GM21390 (cell line): ENCODE measurements around the gene LCNL1.

ENCODE experiments used
- ATAC-seq: cut with Tn5 transposase; IDR thresholded peaks from one replicate; pipeline ENCODE4 v1.9.1; 2021; ENCODE audit not compliant: unreplicated experiment

Gene LCNL1

DNA sequence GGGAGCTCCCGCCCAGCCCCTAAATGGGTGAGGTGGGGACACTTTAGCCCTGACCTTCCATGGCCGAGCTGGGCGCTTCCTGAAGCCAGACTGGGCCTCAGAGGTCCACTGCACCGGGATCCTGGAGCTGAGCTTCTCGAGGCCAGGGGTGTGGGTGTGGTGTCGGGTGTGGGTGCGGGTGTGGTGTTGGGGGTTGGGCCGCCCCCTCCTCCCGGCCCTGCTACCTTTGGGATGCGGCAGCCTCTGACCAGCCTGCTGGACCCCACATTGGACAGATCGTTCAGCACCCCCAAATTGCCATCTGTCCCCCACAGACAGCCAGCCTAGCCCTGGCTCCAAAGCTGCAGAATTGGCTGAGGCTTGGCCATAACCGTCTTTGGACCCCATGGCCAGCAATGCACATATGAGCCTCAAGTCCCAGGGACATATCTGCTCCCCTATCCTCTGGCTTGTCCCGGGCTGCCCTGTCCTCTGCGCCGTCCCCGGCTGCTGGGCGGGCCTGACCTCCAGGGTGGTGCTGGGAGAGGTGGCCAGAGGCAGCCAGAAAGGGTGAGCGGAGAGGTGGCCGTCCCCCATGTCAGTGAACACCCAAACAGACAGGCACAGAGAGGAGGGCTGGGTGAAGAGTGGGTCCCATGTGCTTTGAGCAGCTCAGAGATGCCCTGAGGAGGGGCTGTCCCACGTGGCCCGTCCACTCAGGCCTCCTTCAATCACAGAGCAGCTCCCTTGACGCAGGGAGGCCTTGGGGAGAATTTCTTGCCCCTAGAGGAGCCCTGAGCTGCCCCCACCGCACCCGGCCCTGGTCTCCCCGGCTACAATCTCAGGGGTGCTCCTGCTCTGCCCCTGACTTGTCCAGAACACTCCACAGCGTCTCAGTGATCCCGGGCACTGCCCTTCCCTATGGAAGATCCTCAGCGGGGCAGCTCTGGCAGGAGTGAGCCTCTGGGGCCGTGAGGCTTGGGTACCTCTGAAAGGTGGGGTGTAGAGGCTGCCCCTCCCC is 8.9 kb upstream of the LCNL1 start:
- ATAC-seq, result no peak

DNA sequence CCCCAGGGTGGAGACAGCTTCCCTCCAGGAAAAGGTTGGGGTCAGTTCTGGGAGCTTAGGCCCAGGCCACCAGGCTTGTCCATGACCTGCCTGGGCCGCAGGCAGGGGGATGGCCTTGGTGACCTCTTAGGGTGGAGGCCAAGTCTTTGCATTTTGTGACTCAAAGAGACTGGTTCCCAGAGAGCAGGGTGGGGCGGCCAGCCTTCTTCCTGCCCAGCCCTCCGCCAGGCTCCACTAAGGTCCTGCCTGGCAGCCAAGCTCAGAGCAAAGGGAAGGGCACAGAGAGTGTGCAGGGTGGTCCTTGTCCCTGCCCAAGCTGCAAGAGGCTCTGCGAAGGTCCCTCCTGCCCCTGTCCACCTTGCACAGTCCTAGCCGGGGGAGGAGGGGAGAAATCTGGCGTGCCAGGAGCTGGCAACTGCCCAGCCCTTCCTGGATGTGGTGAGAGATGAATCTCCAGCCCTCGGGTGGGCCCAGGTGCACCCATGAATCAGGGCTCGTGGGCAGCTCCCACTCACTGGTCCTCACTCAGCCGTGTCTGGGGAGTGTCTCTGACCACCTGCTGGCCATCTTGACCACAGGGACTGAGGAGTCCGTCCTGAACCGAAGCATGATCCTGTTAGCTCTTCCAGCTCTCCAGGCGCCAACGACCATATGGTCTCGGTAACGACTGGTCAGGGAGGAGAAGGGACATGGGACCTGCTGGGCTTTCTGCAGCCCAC is 7.8 kb upstream of the LCNL1 start:
- no peak for ATAC-seq

- ATAC-seq, result no peak
Measured at GRCh38 chr9:136975644-136976043, 7.1 kb upstream of the LCNL1 start.

DNA sequence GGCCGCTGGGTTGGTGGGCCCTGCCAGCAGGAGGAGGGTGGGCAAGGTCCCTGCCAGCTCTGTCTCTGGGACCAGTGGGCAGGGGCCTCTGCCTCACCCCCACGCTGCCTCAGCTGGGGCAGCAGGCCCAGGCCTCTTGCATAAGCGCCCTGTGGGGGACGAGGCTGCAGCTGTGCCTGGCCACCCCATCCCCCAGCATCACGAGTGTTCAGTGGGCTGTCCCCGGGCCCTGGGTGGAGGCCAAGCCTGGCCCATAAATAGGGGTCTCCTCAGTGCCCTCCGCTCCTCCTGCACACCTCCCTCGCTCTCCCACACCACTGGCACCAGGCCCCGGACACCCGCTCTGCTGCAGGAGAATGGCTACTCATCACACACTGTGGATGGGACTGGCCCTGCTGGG is 5.6 kb upstream of the LCNL1 start, which contains the start of gene PTGDS:
Gene PTGDS, plus strand, starts transcription at position 282 of the 400 bp plus-strand sequence. Its CDS starts 75 bp downstream, at position 357.
- no peak for ATAC-seq

GRCh38 chr9:136977649-136978072 is 5.1 kb upstream of the LCNL1 start:
- ATAC-seq, result no peak

DNA sequence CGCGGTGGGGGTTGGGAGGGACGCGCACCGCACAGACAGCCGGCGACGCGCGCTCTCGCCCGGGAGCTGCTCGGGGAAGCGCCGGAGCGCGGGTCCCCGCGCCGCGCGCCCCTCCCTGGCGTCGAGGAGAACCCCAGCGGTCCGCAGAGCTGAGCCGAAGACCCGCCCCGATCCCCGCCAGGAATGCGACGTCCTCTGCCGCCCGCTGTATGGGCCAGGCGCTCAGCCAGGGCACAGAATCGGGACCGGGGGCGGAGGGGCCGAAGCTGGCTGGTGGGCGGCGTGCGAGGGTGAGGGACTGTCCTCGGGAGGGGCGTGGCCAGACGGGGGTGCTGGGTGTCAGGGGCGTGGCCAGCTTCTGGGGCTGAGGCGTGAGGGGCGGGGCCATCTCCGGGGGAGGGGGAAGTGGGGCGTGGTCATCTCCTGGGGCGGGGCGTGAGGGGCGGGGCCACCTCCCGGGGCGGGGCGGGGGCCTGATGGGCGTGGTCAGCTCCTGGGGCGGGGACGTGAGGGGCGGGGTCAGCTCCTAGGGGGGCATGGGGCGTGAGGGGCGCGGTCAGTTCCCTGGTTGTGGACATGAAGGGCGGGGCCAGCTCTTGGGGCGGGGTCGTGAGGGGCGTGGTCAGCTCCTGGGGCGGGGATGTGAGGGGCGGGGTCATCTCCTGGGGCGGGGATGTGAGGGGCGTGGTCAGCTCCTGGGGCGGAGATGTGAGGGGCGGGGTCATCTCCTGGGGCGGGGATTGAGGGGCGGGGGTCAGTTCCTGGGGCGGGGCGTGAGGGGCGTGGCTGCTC is 4.5 kb upstream of the LCNL1 start:
- no peak for ATAC-seq

DNA sequence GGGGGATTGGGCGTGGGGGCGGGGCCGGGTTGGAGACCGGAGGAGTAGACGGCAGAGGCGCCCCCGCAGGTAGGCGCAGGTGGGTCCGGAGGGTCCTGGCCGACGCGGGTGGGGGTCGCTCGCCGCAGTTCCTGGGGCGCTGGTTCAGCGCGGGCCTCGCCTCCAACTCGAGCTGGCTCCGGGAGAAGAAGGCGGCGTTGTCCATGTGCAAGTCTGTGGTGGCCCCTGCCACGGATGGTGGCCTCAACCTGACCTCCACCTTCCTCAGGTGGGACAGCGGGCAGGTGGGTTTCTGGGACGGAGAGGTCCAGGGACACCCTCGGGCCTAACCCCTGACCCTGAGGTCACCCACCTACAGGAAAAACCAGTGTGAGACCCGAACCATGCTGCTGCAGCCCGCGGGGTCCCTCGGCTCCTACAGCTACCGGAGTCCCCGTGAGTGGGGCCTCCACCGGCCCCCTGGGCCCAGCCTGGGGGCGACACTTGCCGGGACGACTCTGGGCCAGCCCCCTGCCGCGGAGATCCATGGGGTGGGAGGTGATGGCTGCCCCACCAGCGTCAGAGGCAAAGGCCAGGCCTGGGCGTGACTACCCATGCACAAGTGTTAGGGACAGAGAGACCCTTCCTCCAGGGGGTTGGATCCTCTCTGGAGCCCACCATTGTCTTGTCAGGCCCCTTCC is 3.8 kb upstream of the LCNL1 start:
- ATAC-seq, result no peak

- no peak for ATAC-seq
Measured at GRCh38 chr9:136979769-136980587, 2.8 kb upstream of the LCNL1 start.

DNA sequence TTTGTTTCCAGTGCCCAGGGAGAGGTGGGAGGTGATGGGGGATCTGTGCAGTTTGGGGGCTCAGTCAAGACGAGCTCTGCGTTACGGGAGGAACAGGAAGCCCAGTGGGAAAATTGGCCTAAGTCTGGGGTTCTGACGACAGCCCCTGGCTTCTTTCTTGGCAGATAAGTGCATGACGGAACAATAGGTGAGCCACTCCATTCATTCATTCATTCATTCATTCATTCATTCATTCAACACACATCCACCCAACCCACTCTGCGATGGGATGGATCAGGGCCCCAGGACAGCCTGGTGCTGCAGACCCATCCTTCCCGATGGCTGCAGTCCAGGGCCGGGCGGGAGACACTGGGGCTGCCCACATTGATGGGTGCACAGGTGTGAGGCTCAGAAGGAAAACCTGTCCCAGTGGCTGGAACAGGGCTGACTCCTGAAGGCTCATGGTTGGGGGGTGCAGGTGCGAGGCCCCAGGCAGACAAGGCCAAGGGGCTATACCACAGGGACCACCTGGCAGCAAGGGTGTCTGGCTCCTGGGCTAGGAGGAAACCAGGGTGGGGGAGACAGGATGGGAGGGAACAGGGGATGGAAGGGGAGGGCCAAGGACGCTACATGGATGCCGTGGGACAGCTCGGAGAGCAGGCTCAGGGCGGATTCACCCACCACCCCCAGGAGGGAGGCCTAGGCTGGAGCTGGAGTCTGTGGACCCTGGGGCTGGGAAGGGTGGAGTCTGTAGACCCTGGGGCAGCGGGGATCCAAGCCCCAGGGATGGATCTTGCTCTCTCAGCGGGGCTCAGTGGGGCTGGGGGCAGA is 1.9 kb upstream of the LCNL1 start:
- no peak for ATAC-seq

DNA sequence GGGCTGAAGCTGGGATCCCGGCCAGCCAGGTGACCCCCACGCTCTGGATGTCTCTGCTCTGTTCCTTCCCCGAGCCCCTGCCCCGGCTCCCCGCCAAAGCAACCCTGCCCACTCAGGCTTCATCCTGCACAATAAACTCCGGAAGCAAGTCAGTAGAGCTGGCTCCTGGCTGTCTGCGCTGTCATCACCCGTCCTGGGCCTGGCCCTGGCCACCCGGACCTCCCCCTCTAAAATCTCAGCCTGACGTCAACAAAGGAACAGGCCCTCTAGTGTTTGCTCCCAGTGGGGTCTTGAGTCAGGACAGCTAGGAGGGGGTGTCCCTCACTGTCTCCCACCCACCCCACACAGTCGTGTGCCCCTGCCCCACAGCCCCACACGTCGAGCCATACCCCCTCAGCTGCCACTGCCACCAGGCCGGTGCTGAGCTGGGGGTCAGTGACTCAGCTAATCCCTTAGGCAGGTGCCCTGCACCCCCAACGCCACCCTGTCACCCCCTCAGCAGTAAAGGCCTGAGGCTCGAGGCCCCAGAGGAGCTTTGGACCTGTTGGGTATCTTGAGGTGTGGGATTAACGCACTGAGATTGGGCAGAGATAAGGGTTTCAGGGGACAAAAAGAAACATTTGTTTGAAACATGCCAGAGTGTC is 1.1 kb upstream of the LCNL1 start:
- no peak for ATAC-seq

DNA sequence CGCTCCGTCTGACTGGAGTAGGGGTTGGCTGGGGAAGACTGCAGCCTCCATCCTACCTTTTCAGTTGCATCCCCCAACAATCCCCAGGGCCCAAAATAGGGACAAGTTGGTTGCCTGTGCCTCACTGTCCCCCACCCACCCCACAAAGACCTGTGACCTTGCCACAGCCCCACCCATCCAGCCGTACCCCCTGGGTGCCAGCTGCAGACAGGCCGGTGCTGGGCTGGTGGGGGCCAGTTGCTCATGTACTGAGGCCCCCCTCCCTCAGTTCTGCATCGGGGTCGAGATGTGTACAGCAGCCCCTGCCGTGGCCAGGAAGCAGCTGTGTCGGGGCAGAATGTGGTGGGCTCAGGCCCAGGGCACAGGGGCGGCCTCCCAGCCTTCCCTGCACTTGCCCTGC is 374 bp downstream of the LCNL1 start:
- no peak for ATAC-seq

GRCh38 chr9:136983656-136984314 is 992 bp downstream of the LCNL1 start:
- ATAC-seq, result no peak

GRCh38 chr9:136984464-136985026 is 1.8 kb downstream of the LCNL1 start:
- ATAC-seq, result no peak

DNA sequence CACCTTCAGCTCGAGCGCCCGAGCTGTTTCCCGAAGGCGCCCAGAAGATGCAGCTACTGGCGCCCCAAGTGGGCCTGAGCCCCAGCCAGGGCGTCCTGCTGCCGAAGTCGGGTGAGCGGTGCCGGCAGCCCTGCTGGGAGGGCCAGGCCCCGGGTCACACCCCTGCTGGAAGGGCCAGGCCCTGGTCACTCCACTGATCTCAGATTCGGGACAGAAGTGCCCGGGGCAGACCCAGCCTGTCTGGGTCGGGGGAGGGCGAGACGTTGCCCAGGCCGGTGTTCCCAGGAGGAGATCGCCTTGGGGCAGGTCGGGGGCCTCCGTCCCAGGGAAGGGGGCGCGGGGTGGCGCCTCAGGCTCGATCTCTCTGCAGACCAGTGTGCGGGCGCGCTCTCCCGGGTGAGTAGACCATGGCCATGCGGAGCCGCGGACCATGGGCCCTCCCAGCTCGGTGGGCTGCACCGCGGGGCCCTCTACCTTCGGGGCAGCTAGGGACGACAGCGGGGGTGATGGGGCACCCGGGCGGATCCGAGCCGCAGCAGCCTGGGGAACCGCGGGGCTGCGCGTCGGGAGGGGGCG is 2.3 kb downstream of the LCNL1 start:
- ATAC-seq, result no peak

DNA sequence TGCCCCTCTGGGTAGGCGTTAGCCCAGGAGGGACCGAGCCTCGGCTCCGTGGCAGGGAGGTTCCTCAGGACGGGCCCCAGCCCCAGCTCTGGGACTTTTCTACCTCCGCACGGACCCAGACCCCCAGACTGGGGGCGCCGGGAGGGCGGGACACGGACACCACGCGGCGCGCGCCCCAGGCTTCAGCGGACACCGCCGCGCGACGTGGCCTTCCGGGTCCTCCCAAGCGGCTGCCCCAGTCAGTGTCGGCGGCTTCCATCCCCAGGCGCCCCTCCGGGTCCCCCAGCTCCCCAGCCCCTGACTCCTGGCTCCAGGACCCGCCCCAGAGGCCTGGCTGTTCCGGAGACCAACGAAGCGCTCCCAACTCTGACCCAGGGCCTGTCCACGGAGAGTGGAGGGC is 3.1 kb downstream of the LCNL1 start:
- ATAC-seq, result no peak

GRCh38 chr9:136988872-136989271 is 6.1 kb downstream of the LCNL1 start:
- no peak for ATAC-seq

DNA sequence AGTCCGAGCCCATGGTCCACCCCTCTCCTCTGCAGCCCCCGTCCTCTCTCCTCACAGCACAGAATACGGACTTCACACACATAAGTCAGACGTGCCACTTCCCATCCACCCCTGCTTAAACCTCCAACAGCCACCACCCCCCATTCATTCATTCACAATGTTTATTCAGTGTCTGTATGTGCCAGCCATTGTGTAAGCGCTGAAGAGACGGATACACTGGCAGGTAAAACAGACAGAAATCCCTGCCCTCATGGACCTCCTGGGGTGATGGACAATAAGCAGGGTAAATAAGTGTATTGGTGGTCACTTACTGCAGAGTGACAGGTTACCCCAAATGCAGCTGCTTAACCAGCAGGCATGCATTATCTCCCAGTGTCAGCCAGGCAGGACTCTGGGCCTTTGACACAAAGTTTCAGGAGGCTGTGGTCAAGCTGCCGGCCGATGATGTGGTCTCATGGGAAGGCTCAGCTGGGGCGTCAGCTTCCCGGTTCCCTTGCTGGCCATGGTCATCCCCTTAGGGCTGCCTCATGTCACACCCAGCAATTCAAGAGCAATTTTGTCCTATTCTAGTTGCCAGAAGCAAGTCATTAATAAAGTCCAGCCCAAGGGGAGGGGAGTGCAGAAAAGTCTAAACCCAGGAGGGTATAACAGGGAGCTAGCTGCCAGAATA is 7.6 kb downstream of the LCNL1 start:
- ATAC-seq, result no peak
